SU-DHL-6 (cell line): Measurements from ENCODE around the gene EHMT2.
"Not testable (repeated sequence)": the region's sequence is repeated elsewhere in the genome, so short reads cannot be mapped to it uniquely, and the experiment has no call there.

Experiments
- H2AFZ ChIP-seq: fragments of 200-600 bp; sonication (generic); 2 replicates; pipeline ENCODE4 v1.6.1; 2014; ENCODE audit warnings: low read depth, mild to moderate bottlenecking, moderate library complexity, mixed read lengths, antibody characterized with exemption, low read length; ENCODE audit not compliant: severe bottlenecking
- H3F3A ChIP-seq: fragments of 200-600 bp; shearing (Covaris generic); 2 replicates; pipeline ENCODE4 v1.6.0; 2016; ENCODE audit warnings: antibody characterized with exemption, mild to moderate bottlenecking; ENCODE audit not compliant: insufficient read depth
- H3K27ac ChIP-seq: fragments of 200-600 bp; sonication (generic); 2 replicates; pipeline ENCODE4 v1.5.1; 2016; ENCODE audit warnings: low read depth, mild to moderate bottlenecking, low read length, moderate library complexity, mixed read lengths
- H3K27me3 ChIP-seq: fragments of 200-600 bp; sonication (generic), shearing (Covaris generic); 2 replicates; pipeline ENCODE4 v1.6.0; 2014; ENCODE audit warnings: mild to moderate bottlenecking, low read length
- H3K36me3 ChIP-seq: fragments of 200-600 bp; sonication (generic); 2 replicates; pipeline ENCODE4 v1.6.1; 2014; ENCODE audit warnings: mild to moderate bottlenecking, low read length, mixed read lengths
- H3K4me2 ChIP-seq: fragments of 300-600, 200-600 bp; shearing (Covaris generic), sonication (generic); 2 replicates; pipeline ENCODE4 v1.6.0; 2014; ENCODE audit warnings: low read length, low read depth, mild to moderate bottlenecking; ENCODE audit not compliant: poor library complexity, severe bottlenecking
- H3K4me3 ChIP-seq: fragments of 200-600 bp; sonication (generic); 2 replicates; pipeline ENCODE4 v1.5.1; 2014; ENCODE audit warnings: antibody characterized with exemption, low read length, mild to moderate bottlenecking, mixed read lengths; ENCODE audit not compliant: insufficient read depth, poor library complexity, severe bottlenecking
- H3K79me2 ChIP-seq: fragments of 200-600 bp; sonication (generic); 2 replicates; pipeline ENCODE4 v1.6.1; 2014; ENCODE audit warnings: mild to moderate bottlenecking, low read length, moderate library complexity; ENCODE audit not compliant: insufficient read depth
- H3K9ac ChIP-seq: fragments of 200-600 bp; sonication (generic); 2 replicates; pipeline ENCODE4 v1.7.0; 2014; ENCODE audit warnings: mild to moderate bottlenecking, low read length
- H3K9me2 ChIP-seq: fragments of 200-600 bp; sonication (generic); replicated peaks from 2 replicates; pipeline ENCODE4 v1.6.1; 2014; ENCODE audit warnings: low read length; ENCODE audit not compliant: insufficient read depth
- H3K9me3 ChIP-seq: fragments of 200-600 bp; sonication (generic); 2 replicates; pipeline ENCODE4 v1.6.1; 2014; ENCODE audit warnings: low read length, mixed read lengths; ENCODE audit not compliant: insufficient read depth
- H4K20me1 ChIP-seq: fragments of 200-600 bp; sonication (generic); 2 replicates; pipeline ENCODE4 v1.6.1; 2014; ENCODE audit warnings: low read depth, mild to moderate bottlenecking, antibody characterized with exemption, low read length, moderate library complexity, mixed read lengths
- CTCF ChIP-seq: fragments of 200-600 bp; sonication (generic); IDR thresholded peaks from one replicate; pipeline ENCODE4 v1.5.1; 2017; ENCODE audit warnings: antibody characterized with exemption, mild to moderate bottlenecking, low read length, moderate library complexity; ENCODE audit not compliant: insufficient read depth, poor library complexity, severe bottlenecking
- EZH2phosphoT487 ChIP-seq: fragments of 200-600 bp; sonication (generic), shearing (Covaris generic); conservative IDR thresholded peaks from 2 replicates; pipeline ENCODE4 v1.6.1; 2018; ENCODE audit warnings: mild to moderate bottlenecking, antibody characterized with exemption, low read length, moderate library complexity, mixed read lengths

Gene EHMT2

GRCh38 chr6:31907158-31907813 is 9.8 kb upstream of the EHMT2 start:
- Histone ChIP-seq H3K9ac (no peak overlapping the region), H3F3A (peaks cover 17% of the 10 kb centered on the region), H3K9me3 (no peaks in the 10 kb centered on the region), H3K4me3 (no peak overlapping the region), H3K79me2 (no peaks in the 10 kb centered on the region), H3K36me3 (no peaks in the 10 kb centered on the region), H3K4me2 (no peak overlapping the region), H3K27ac (no peak overlapping the region), H4K20me1 (no peaks in the 10 kb centered on the region), H3K9me2 (no peaks in the 10 kb centered on the region), H2AFZ (no peak overlapping the region), H3K27me3 (0 out of 2 replicates have a peak, but pooled peaks cover 3% of the 10 kb centered on the region)
- no peak for TF ChIP-seq EZH2phosphoT487

- H3K4me3 ChIP-seq, H3K36me3 ChIP-seq, H3K9me3 ChIP-seq, H3K27me3 ChIP-seq, H3K4me2 ChIP-seq, H4K20me1 ChIP-seq, H3K27ac ChIP-seq, H3K79me2 ChIP-seq, H2AFZ ChIP-seq, H3K9me2 ChIP-seq, H3K9ac ChIP-seq: not testable (repeated sequence)
- peaks cover 23% of the 10 kb centered on the region for H3F3A ChIP-seq
Observed at GRCh38 chr6:31906727-31907126, 9.2 kb upstream of the EHMT2 start.

- Histone ChIP-seq H2AFZ (no peak overlapping the region), H3K9ac (no peak overlapping the region), H3K9me2 (no peaks in the 10 kb centered on the region), H3K27me3 (0 out of 2 replicates have a peak, but pooled peaks cover 3% of the 10 kb centered on the region), H3K9me3 (no peaks in the 10 kb centered on the region), H3K27ac (no peak overlapping the region), H3F3A (peaks cover 26% of the 10 kb centered on the region), H3K4me3 (no peak overlapping the region), H3K36me3 (no peaks in the 10 kb centered on the region), H3K4me2 (no peak overlapping the region), H4K20me1 (no peaks in the 10 kb centered on the region), H3K79me2 (no peaks in the 10 kb centered on the region)
- no peak for TF ChIP-seq CTCF
- no peak for TF ChIP-seq EZH2phosphoT487
Observed at GRCh38 chr6:31906122-31906521, 8.6 kb upstream of the EHMT2 start.

GRCh38 chr6:31905041-31905440 is 7.5 kb upstream of the EHMT2 start:
- no peak overlapping the region for H2AFZ ChIP-seq
- H3K9me3 ChIP-seq, result no peaks in the 10 kb centered on the region
- TF ChIP-seq CTCF, result no peak
- TF ChIP-seq EZH2phosphoT487, result no peak
- H3K9ac ChIP-seq, result no peak overlapping the region
- H3K27ac ChIP-seq, result no peak overlapping the region
- no peaks in the 10 kb centered on the region for H4K20me1 ChIP-seq
- no peak overlapping the region for H3K4me3 ChIP-seq
- no peaks in the 10 kb centered on the region for H3K36me3 ChIP-seq
- no peaks in the 10 kb centered on the region for H3K9me2 ChIP-seq
- H3K79me2 ChIP-seq, result no peaks in the 10 kb centered on the region
- H3K4me2 ChIP-seq, result no peak overlapping the region
- H3F3A ChIP-seq, result peaks cover 30% of the 10 kb centered on the region
- 0 out of 2 replicates have a peak, but pooled peaks cover 3% of the 10 kb centered on the region for H3K27me3 ChIP-seq
